ENCODE data around the gene FAM107A.

FAM107A gene

DNA sequence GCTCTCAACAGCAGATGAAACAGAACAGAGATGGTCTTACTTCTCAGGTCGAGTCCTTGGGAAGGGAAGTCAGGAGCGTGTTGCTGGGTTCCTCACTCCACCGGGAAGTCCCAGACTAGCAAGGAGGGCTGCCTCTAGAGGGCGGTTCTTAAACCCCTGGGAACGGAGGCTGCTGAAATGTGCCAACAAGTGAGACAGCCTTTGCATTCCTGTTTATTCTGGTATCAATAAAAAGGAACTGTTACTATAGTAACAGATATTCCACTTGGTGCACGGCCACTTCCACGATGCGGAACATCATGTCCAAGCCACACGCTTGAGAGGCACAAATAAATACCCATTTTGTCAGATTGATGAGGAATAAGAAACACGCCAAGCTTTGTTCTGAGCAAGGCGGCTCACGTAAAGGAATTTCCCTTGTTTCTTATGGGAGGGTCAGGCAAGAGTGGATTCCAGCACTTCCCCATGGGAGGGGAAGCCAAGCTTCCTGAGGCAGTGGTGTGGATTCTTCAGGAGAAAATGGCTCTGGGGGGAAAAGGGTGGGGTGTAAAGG, at the start of gene FAM107A:
Gene FAM107A (minus strand): TSS at position 123 of the 553 bp plus-strand sequence. CDS start 7,531 bp downstream, outside the sequence.
- TF ChIP-seq GATA3 (IDR thresholded peaks at IDR 0.05; ENCODE audit: low read depth, low read length) (no peak), GATA2 (IDR thresholded peaks at IDR 0.05; ENCODE audit: low read depth, low read length) (no peak)

- TF ChIP-seq GATA3 (IDR thresholded peaks at IDR 0.05; ENCODE audit: low read depth, low read length): no peak
- no peak for TF ChIP-seq GATA2 (IDR thresholded peaks at IDR 0.05; ENCODE audit: low read depth, low read length)
These were observed 48.1 kb upstream of the FAM107A start for GRCh38 chr3:58625196-58625824.

- TF ChIP-seq GATA3 (IDR thresholded peaks at IDR 0.05; ENCODE audit: low read depth, low read length) (no peak), GATA2 (IDR thresholded peaks at IDR 0.05; ENCODE audit: low read depth, low read length) (no peak)
These were observed 47.4 kb upstream of the FAM107A start for GRCh38 chr3:58624550-58624949.

DNA sequence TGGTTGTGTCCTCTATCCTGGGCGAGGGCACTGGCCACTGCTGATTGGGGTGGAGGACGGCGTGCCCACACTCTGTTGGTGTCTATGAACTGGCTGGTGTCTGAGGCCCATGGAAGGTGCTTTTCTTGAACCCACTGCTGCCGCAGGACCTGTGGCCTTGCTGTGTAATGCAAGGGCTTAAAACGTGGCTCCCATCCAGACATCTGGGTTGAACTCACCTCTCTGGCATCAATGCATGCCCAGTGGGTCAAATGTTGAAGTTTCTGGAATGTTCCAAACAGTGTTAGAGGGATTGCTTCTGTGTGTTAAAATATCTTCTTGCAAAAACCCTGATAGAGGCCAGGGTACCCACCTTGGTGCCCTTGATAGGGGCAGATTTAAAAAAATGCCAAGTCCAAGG, 46.8 kb upstream of the FAM107A start:
- TF ChIP-seq GATA2 (IDR thresholded peaks at IDR 0.05; ENCODE audit: low read depth, low read length) (no peak), GATA3 (IDR thresholded peaks at IDR 0.05; ENCODE audit: low read depth, low read length) (no peak)

DNA sequence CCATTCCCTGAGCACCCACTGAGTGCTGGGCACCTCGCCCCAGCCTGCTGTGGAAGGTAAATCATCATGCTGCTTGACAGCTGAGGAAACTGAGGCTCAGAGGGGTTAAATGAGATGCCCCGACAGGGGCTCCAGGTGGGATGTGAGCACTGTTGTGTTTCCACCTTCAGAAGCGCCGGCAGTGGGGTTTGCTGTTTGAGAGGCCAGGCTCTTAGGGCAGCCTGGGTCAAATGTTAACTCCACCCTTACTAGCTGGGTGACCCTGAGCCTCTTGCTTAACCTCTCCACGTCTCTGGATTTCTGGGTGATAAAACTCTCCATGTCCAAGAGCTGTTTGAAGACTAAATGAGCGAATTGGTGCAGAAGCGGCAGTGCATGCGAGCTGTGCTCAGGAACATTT, 46.3 kb upstream of the FAM107A start:
- TF ChIP-seq GATA3 (IDR thresholded peaks at IDR 0.05; ENCODE audit: low read depth, low read length): no peak

- TF ChIP-seq GATA2 (IDR thresholded peaks at IDR 0.05; ENCODE audit: low read depth, low read length) (no peak), GATA3 (IDR thresholded peaks at IDR 0.05; ENCODE audit: low read depth, low read length) (no peak)
These were observed 45.7 kb upstream of the FAM107A start for GRCh38 chr3:58622892-58623291.

- no peak for TF ChIP-seq GATA2 (IDR thresholded peaks at IDR 0.05; ENCODE audit: low read depth, low read length)
These were observed 45.2 kb upstream of the FAM107A start for GRCh38 chr3:58622436-58622835.

DNA sequence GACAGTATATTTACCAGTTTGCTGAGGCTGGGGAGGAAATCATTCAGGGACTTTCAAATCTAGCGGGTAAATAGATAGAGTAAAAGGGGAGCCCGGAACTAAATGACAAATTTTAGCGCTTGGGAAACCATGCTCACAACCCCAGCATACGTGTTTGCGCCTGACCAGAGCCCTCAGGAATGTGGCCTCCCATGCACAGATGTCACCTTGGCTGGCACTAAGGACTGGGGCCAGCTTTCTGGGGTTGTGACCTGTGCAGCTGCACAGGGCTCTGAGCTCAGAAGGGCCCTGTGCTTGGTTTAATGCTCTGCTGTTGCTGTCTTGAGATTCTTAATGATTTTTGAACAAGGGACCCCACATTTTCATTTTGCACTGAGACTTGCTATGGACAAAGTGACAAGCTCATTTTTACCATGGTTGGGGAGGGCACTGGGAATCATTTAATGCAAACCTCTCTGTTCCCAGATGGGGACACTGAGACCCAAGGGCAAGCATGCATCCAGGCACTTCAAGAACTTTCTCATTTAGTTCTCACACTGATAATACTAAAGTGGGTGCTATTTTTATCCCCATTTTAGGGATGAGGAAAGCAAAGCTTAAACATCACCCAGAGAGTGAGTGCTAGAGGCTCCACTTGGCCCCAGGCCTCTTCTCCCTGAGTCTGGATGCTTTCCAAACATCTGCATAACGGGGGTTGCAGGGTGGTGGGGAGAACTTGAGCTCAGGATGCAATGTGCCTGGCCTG, 44.1 kb upstream of the FAM107A start:
- TF ChIP-seq GATA3 (IDR thresholded peaks at IDR 0.05; ENCODE audit: low read depth, low read length): no peak
- TF ChIP-seq GATA2 (IDR thresholded peaks at IDR 0.05; ENCODE audit: low read depth, low read length): no peak

DNA sequence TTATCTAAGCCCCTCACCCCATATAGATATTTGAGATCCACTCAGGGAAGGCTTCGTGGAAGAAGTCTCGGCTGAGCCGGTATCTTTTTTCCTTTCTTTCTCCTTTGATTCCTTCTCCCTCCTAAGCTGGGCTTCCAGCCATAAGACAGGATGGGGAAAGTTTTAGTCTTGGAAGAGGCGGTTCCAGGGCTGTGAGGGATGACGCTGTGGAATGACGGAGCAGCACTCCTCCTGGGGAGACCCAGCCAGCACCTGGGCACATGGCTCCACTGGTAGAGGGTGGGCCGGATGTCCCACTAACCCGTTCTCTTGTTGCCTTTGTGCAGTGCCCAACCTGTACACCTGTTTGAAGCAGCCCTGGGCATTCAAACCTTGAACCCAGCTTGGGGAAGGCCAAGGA, 43.2 kb upstream of the FAM107A start:
- no peak for TF ChIP-seq GATA3 (IDR thresholded peaks at IDR 0.05; ENCODE audit: low read depth, low read length)
- TF ChIP-seq GATA2 (IDR thresholded peaks at IDR 0.05; ENCODE audit: low read depth, low read length): no peak

GRCh38 chr3:58617338-58617761, 40.2 kb upstream of the FAM107A start:
- no peak for TF ChIP-seq GATA3 (IDR thresholded peaks at IDR 0.05; ENCODE audit: low read depth, low read length)
- no peak for TF ChIP-seq GATA2 (IDR thresholded peaks at IDR 0.05; ENCODE audit: low read depth, low read length)

DNA sequence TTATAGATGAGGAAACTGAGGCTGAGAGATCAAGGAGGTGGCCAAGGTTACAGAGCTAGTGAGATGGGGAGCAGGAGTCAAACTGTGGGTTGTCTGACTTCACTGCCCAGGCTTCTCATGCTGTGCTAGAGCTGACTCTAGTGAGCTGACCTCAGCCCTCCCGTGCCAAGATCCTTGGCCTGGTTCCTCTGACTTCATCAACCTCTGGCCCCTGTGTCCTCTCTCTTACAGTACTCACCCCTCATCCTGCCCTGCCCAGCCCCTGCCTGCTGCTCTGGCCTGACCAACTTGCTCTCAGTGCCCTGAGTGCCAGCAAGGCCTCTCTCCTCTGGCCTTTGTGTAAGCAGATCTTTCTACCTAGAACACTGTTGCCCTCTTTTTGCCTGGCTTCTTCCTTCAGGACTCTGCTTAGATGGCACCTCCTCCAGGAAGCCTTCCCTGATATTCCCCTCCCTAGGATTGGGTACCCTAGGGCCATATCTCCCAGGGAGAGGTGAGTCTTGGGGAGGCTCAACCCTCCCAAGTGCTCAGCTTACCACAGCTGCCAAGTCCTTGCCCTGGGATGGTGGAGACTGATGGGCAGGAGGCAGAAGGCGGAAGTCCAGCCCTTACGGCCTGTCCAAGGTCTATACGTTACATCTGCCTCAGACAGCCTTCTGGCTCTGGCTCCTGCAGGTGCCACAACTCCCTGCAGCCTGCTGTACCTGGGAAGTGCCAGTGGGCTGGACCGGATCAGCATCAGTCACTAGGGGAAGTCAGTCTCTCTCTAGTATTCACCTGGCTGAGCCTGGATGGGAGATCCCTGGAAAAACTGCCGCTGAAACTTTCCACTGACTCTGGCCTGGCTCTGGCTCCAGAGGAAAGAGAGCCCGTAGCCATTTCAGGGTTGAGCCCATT, 36.3 kb upstream of the FAM107A start:
- TF ChIP-seq GATA3 (IDR thresholded peaks at IDR 0.05; ENCODE audit: low read depth, low read length): no peak
- no peak for TF ChIP-seq GATA2 (IDR thresholded peaks at IDR 0.05; ENCODE audit: low read depth, low read length)

- TF ChIP-seq GATA2 (IDR thresholded peaks at IDR 0.05; ENCODE audit: low read depth, low read length) (no peak), GATA3 (IDR thresholded peaks at IDR 0.05; ENCODE audit: low read depth, low read length) (no peak)
These were observed 35.6 kb upstream of the FAM107A start for GRCh38 chr3:58612830-58613229.

GRCh38 chr3:58609990-58610389, 32.8 kb upstream of the FAM107A start:
- TF ChIP-seq GATA2 (IDR thresholded peaks at IDR 0.05; ENCODE audit: low read depth, low read length): no peak
- no peak for TF ChIP-seq GATA3 (IDR thresholded peaks at IDR 0.05; ENCODE audit: low read depth, low read length)

DNA sequence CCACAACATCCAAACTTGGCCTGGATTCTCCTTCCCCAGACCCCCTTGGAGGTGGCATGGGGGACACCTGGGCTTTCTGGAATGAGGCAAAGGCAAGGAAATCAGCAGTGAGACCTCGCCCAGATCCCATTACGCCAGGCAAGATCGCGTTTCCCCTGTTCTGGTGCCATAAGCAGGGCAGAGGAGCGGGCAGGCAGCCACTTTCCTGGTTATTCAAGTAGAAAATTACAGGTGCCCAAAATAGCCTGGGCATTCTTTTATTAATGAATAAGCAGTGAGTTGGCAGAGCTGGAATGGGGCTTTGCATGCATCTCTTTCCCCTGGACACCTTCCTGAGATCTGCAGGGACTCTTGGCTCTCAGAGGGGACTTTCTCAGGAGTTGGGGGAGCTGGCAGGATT, 31.5 kb upstream of the FAM107A start:
- TF ChIP-seq GATA3 (IDR thresholded peaks at IDR 0.05; ENCODE audit: low read depth, low read length) (no peak), GATA2 (IDR thresholded peaks at IDR 0.05; ENCODE audit: low read depth, low read length) (no peak)
